Measurements from ENCODE around the gene CRADD.
A peak's percentile ranks its signal among the peaks of the same experiment; 100 is the strongest.

Gene CRADD

GRCh38 chr12:93938931-93939330 is 261.8 kb downstream of the CRADD start:
- no peak for DNase-seq (ENCODE audit: low read depth)
- H3K4me3 ChIP-seq (ENCODE audit: low read depth, low read length): no peak overlapping the region

- no peak for DNase-seq (ENCODE audit: low read depth)
- no peak overlapping the region for H3K4me3 ChIP-seq (ENCODE audit: low read depth, low read length)
These were observed 262.6 kb downstream of the CRADD start for GRCh38 chr12:93939641-93940325.

GRCh38 chr12:93943780-93944179 is 266.6 kb downstream of the CRADD start:
- no peak overlapping the region for H3K4me3 ChIP-seq (ENCODE audit: low read depth, low read length)
- DNase-seq (ENCODE audit: low read depth): peak; percentile 18

GRCh38 chr12:93944201-93944600 is 267.0 kb downstream of the CRADD start:
- H3K4me3 ChIP-seq (ENCODE audit: low read depth, low read length): no peak overlapping the region
- DNase-seq (ENCODE audit: low read depth): no peak

Data from skeletal muscle cell (primary cell).